GM23338 (cell line): ENCODE data around the gene DAPK3. TPM values are rescaled to one million over a fixed set of nuclear protein-coding genes. Genes with fewer than 3 reads are reported as not detected.

Source experiments
- ATAC-seq: fragments of 200-7000 bp; cut with Tn5 transposase; 3 replicates; pipeline ENCODE4 v1.9.1; 2020
- DNase-seq: peaks from one replicate; pipeline ENCODE4 v3.0.0-alpha.2; 2015; ENCODE audit warnings: low spot score
- H2AFZ ChIP-seq: fragments of 200-600 bp; sonication (generic); 2 replicates; pipeline ENCODE4 v1.8.0; 2016; ENCODE audit warnings: antibody characterized with exemption, mild to moderate bottlenecking, moderate library complexity
- H3F3A ChIP-seq: fragments of 200-600 bp; sonication (generic); replicated peaks from 2 replicates; pipeline ENCODE4 v1.8.0; 2017; ENCODE audit warnings: antibody characterized with exemption, mixed run types, low read depth
- H3K27ac ChIP-seq: fragments of 200-600 bp; sonication (generic); 2 replicates; pipeline ENCODE4 v1.6.1; 2016; ENCODE audit warnings: low read depth
- H3K27me3 ChIP-seq: fragments of 200-600 bp; sonication (generic); 2 replicates; pipeline ENCODE4 v1.8.0; 2016; ENCODE audit warnings: mild to moderate bottlenecking, mixed run types, moderate library complexity; ENCODE audit not compliant: insufficient read depth
- H3K36me3 ChIP-seq: fragments of 200-600 bp; sonication (generic); 2 replicates; pipeline ENCODE4 v1.8.0; 2016; ENCODE audit warnings: mild to moderate bottlenecking; ENCODE audit not compliant: insufficient read depth
- H3K4me1 ChIP-seq: fragments of 200-600 bp; sonication (generic); 2 replicates; pipeline ENCODE4 v1.8.0; 2016; ENCODE audit warnings: mild to moderate bottlenecking, moderate library complexity; ENCODE audit not compliant: insufficient read depth
- H3K4me2 ChIP-seq: fragments of 200-600 bp; sonication (generic); 2 replicates; pipeline ENCODE4 v1.7.1; 2017; ENCODE audit warnings: mixed run types
- H3K4me3 ChIP-seq: fragments of 200-600 bp; sonication (generic); 2 replicates; pipeline ENCODE4 v1.6.1; 2016; ENCODE audit warnings: mixed run types
- H3K79me2 ChIP-seq: fragments of 200-600 bp; sonication (generic); replicated peaks from 2 replicates; pipeline ENCODE4 v1.8.0; 2017; ENCODE audit warnings: mild to moderate bottlenecking; ENCODE audit not compliant: insufficient read depth
- H3K9me2 ChIP-seq: fragments of 200-600 bp; sonication (generic); 2 replicates; pipeline ENCODE4 v1.8.0; 2017; ENCODE audit not compliant: insufficient read depth
- H4K20me1 ChIP-seq: fragments of 200-600 bp; sonication (generic); replicated peaks from 2 replicates; pipeline ENCODE4 v1.8.0; 2017; ENCODE audit warnings: mild to moderate bottlenecking; ENCODE audit not compliant: insufficient read depth
- H3K27ac Mint-ChIP-seq: 2 replicates; pipeline ENCODE4 v1.8.0; 2020; ENCODE audit warnings: inconsistent platforms, mild to moderate bottlenecking, moderate library complexity, mixed read lengths
- H3K27me3 Mint-ChIP-seq: 3 replicates; pipeline ENCODE4 v1.8.0; 2022; ENCODE audit warnings: low read depth, mild to moderate bottlenecking, moderate library complexity, mixed read lengths, inconsistent platforms; ENCODE audit not compliant: insufficient read depth, poor library complexity
- H3K36me3 Mint-ChIP-seq: 3 replicates; pipeline ENCODE4 v1.8.0; 2021; ENCODE audit warnings: low read depth, mild to moderate bottlenecking, inconsistent platforms, moderate library complexity, mixed read lengths
- H3K4me1 Mint-ChIP-seq: 3 replicates; pipeline ENCODE4 v1.8.0; 2020; ENCODE audit warnings: mild to moderate bottlenecking, inconsistent platforms, mixed read lengths
- H3K4me3 Mint-ChIP-seq: 3 replicates; pipeline ENCODE4 v1.8.0; 2021; ENCODE audit warnings: moderate library complexity, mild to moderate bottlenecking, inconsistent platforms, mixed read lengths
- H3K9me3 Mint-ChIP-seq: 3 replicates; pipeline ENCODE4 v1.8.0; 2020; ENCODE audit warnings: moderate library complexity, mild to moderate bottlenecking, inconsistent platforms, mixed read lengths
- CREB1 ChIP-seq: fragments of 250-450 bp; sonication (Bioruptor Pico); IDR thresholded peaks from 2 replicates; pipeline ENCODE4 v1.5.0; 2020; ENCODE audit warnings: low read depth, mild to moderate bottlenecking, moderate library complexity
- CTCF ChIP-seq, 2 experiments: fragments of 200-600 bp in 1 of 2; sonication (generic) in 1 of 2; conservative IDR thresholded peaks; 2 replicates each; pipeline versions ENCODE4 v1.5.1 to v1.6.1; 2016 to 2017; ENCODE audit warnings: antibody characterized with exemption in 2 of 2, low read depth in 2 of 2, mild to moderate bottlenecking in 2 of 2, moderate library complexity in 1 of 2
- ETS1 ChIP-seq: IDR thresholded peaks from 2 replicates; pipeline ENCODE4 v1.6.1; 2016; ENCODE audit warnings: antibody characterized with exemption
- EZH2 ChIP-seq: fragments of 200-600 bp; sonication (generic); IDR thresholded peaks from one replicate; pipeline ENCODE4 v1.8.0; 2017; ENCODE audit warnings: antibody characterized with exemption, mild to moderate bottlenecking, low read depth; ENCODE audit not compliant: unreplicated experiment
- EZH2phosphoT487 ChIP-seq: fragments of 200-600 bp; sonication (generic); IDR thresholded peaks from one replicate; pipeline ENCODE4 v1.8.1; 2018; ENCODE audit warnings: antibody characterized with exemption; ENCODE audit not compliant: unreplicated experiment
- JUNB ChIP-seq: IDR thresholded peaks from one replicate; pipeline ENCODE4 v1.6.1; 2016; ENCODE audit warnings: antibody characterized with exemption; ENCODE audit not compliant: unreplicated experiment
- NANOG ChIP-seq: IDR thresholded peaks from 2 replicates; pipeline ENCODE4 v1.6.1; 2016; ENCODE audit warnings: antibody characterized with exemption, borderline replicate concordance
- POLR2AphosphoS5 ChIP-seq: IDR thresholded peaks from 2 replicates; pipeline ENCODE4 v1.6.1; 2016; ENCODE audit warnings: antibody characterized with exemption, low read depth
- REST ChIP-seq: IDR thresholded peaks from one replicate; pipeline ENCODE4 v1.6.1; 2018; ENCODE audit warnings: antibody characterized with exemption; ENCODE audit not compliant: unreplicated experiment
- STAT1 ChIP-seq: IDR thresholded peaks from one replicate; pipeline ENCODE4 v1.6.1; 2016; ENCODE audit warnings: antibody characterized with exemption; ENCODE audit not compliant: unreplicated experiment
- ZNF114 ChIP-seq: fragments of 250-450 bp; sonication (Bioruptor Pico); IDR thresholded peaks from 2 replicates; pipeline ENCODE4 v1.5.0; 2020; ENCODE audit warnings: mild to moderate bottlenecking, moderate library complexity
- ZNF331 ChIP-seq: fragments of 250-450 bp; sonication (Bioruptor Pico); IDR thresholded peaks from 2 replicates; pipeline ENCODE4 v1.5.0; 2020; ENCODE audit warnings: low read depth, mild to moderate bottlenecking, moderate library complexity
- ZNF462 ChIP-seq: fragments of 250-450 bp; sonication (Bioruptor Pico); IDR thresholded peaks from 2 replicates; pipeline ENCODE4 v1.5.0; 2020; ENCODE audit warnings: mild to moderate bottlenecking, moderate library complexity
- polyA plus RNA-seq: library from polyadenylated mRNA; unstranded; fragments of >200 nt; fragmentation: Nextera tagmentation; extraction: Ambion mirVana; gene quantifications from 2 replicates; pipeline ENCODE4 v1.2.1, GENCODE V29; 2016
- total RNA-seq: library from RNA; depleted of rRNA; stranded (reverse); fragments of >200 nt; shearing (Covaris generic); gene quantifications from 2 replicates; pipeline ENCODE4 v1.2.3, GENCODE V29; 2014

DAPK3 gene
- total and polyA plus RNA-seq, 2 experiments from 2014 or later = 32.1 to 95.6 TPM

GRCh38 chr19:3963458-3964255 lies 7.2 kb downstream of the DAPK3 start:
- H3K27ac ChIP-seq = no peak overlapping the region
- peaks cover 72% of the 10 kb centered on the region for H3K36me3 Mint-ChIP-seq
- no peak overlapping the region for H3K27ac Mint-ChIP-seq
- H3K9me2 ChIP-seq = no peaks in the 10 kb centered on the region
- H2AFZ ChIP-seq = no peak overlapping the region
- H3K4me2 ChIP-seq = no peak overlapping the region
- peaks cover 14% of the 10 kb centered on the region; the same call in 1 of the 2 replicates for H3K36me3 ChIP-seq
- H3K79me2 ChIP-seq = peaks cover 34% of the 10 kb centered on the region
- no peak overlapping the region for H3K4me3 ChIP-seq
- peaks cover 33% of the 10 kb centered on the region for H4K20me1 ChIP-seq
- 0 out of 2 replicates have a peak, but pooled peaks cover 3% of the 10 kb centered on the region for H3K4me1 ChIP-seq
- H3K4me3 Mint-ChIP-seq = no peak overlapping the region
- H3K27me3 Mint-ChIP-seq = peaks cover 14% of the 10 kb centered on the region
- H3F3A ChIP-seq = 0 out of 2 replicates have a peak, but pooled peaks cover 14% of the 10 kb centered on the region
- TF ChIP-seq ETS1 = no peak
- TF ChIP-seq REST = no peak
- no peak for TF ChIP-seq EZH2
- no peak for TF ChIP-seq CREB1 (CRISPR knock-in tag)
- no peak for TF ChIP-seq NANOG
- no peak for TF ChIP-seq JUNB
- no peak for TF ChIP-seq POLR2AphosphoS5
- no peak for TF ChIP-seq EZH2phosphoT487
- TF ChIP-seq ZNF114 = no peak
- no peak for TF ChIP-seq STAT1
- TF ChIP-seq ZNF331 (CRISPR knock-in tag) = no peak
- TF ChIP-seq ZNF462 = no peak
- TF ChIP-seq CTCF (conservative IDR thresholded peaks at IDR 0.05; ENCODE audit: low read depth in 2 of 2) = no peak
- no peaks in the 10 kb centered on the region for H3K9me3 Mint-ChIP-seq
- no peak for DNase-seq
- H3K27me3 ChIP-seq = no peaks in the 10 kb centered on the region
- ATAC-seq = no peak
- peaks cover 10% of the 10 kb centered on the region for H3K4me1 Mint-ChIP-seq
